GM12878 (cell line): Measurements from ENCODE around the gene WNK1. TPM values are rescaled to one million over a fixed set of nuclear protein-coding genes. Genes with fewer than 3 reads are reported as not detected.
"Not testable (repeated sequence)": the region's sequence is repeated elsewhere in the genome, so short reads cannot be mapped to it uniquely, and the experiment has no call there.

Experiments
- ATAC-seq: fragments of 200-7000 bp; cut with Tn5 transposase; 3 replicates; pipeline ENCODE4 v1.9.1; 2020; ENCODE audit warnings: mild to moderate bottlenecking, moderate library complexity
- BruUV-seq: library from RNA; stranded (reverse); fragments of 400-500 nt; replicated peaks from 2 replicates; lab custom pipeline; 2021; lab: Mats Ljungman, UMichigan
- CTCF ChIA-PET: fragments of 300-600 bp; sonication (Branson Sonifier 250); formaldehyde crosslinking; extraction: SDS; loops from one replicate; lab custom pipeline; 2021; ENCODE audit warnings: inconsistent platforms; lab: Yijun Ruan, JAX
- POLR2A ChIA-PET: fragments of 350-600 bp; formaldehyde crosslinking; extraction: SDS; loops from one replicate; lab custom pipeline; 2021; ENCODE audit warnings: inconsistent platforms; lab: Charles Lee
- RAD21 ChIA-PET: fragments of 300-600 bp; sonication (Branson Sonifier 250); formaldehyde crosslinking; loops from one replicate; lab custom pipeline; 2023; ENCODE audit warnings: antibody characterized with exemption; ENCODE audit not compliant: unreplicated experiment; lab: Charles Lee
- SMC1A ChIA-PET: fragments of 300-600 bp; sonication (Branson Sonifier 250); formaldehyde crosslinking; loops from one replicate; lab custom pipeline; 2023; ENCODE audit not compliant: unreplicated experiment, uncharacterized antibody; lab: Charles Lee
- DNase-seq: peaks from one replicate; pipeline ENCODE4 v3.0.0-alpha.2; 2011; ENCODE audit warnings: low read depth, low spot score
- FAIRE-seq: peaks from 3 replicates; lab custom pipeline; 2011; peaks lifted over from hg19 to GRCh38; lab: Jason Lieb, UNC
- H2AFZ ChIP-seq: 2 replicates; pipeline ENCODE4 v1.6.0; 2011; ENCODE audit warnings: low read depth, low read length, control low read depth; ENCODE audit not compliant: control insufficient read depth
- H3K27ac ChIP-seq: 2 replicates; pipeline ENCODE4 v1.5.1; 2011; ENCODE audit warnings: control low read depth; ENCODE audit not compliant: control insufficient read depth, insufficient read depth
- H3K27me3 ChIP-seq, 2 experiments: replicated peaks in 1 of 2; 2 replicates each; pipeline versions ENCODE4 v1.6.0 to v1.6.1; 2011; ENCODE audit warnings: low read length in 1 of 2; ENCODE audit not compliant: control insufficient read depth in 2 of 2, insufficient read depth in 2 of 2
- H3K36me3 ChIP-seq, 2 experiments: 2 replicates each; pipeline ENCODE4 v1.5.1; 2011; ENCODE audit warnings: low read length in 1 of 2; ENCODE audit not compliant: control insufficient read depth in 2 of 2, insufficient read depth in 2 of 2
- H3K4me1 ChIP-seq: 2 replicates; pipeline ENCODE4 v1.6.1; 2011; ENCODE audit warnings: mild to moderate bottlenecking, low read length, moderate library complexity, mixed read lengths; ENCODE audit not compliant: control insufficient read depth, insufficient read depth
- H3K4me2 ChIP-seq: 2 replicates; pipeline ENCODE4 v1.6.0; 2011; ENCODE audit warnings: control low read depth; ENCODE audit not compliant: control insufficient read depth, insufficient read depth
- H3K4me3 ChIP-seq: fragments of 200-600 bp; sonication (generic); 2 replicates; pipeline ENCODE4 v1.5.1; 2016
- H3K79me2 ChIP-seq: 2 replicates; pipeline ENCODE4 v1.6.0; 2011; ENCODE audit warnings: low read length; ENCODE audit not compliant: control insufficient read depth, insufficient read depth
- H3K9ac ChIP-seq: 2 replicates; pipeline ENCODE4 v1.8.0; 2011; ENCODE audit warnings: low read length, control low read depth, mixed read lengths; ENCODE audit not compliant: control insufficient read depth, insufficient read depth
- H3K9me3 ChIP-seq: replicated peaks from 3 replicates; pipeline ENCODE4 v1.5.1; 2011; ENCODE audit warnings: mild to moderate bottlenecking, low read length; ENCODE audit not compliant: control insufficient read depth, insufficient read depth
- H4K20me1 ChIP-seq: 2 replicates; pipeline ENCODE4 v1.6.0; 2011; ENCODE audit not compliant: control insufficient read depth, insufficient read depth
- POU2F2 ChIP-seq: IDR thresholded peaks from 3 replicates; pipeline ENCODE4 v1.6.1; 2011; ENCODE audit warnings: low read depth, mild to moderate bottlenecking, low read length, borderline replicate concordance
- WGBS: methylation state at CpG from one replicate; pipeline ENCODE4 v1.1.6; 2016; ENCODE audit warnings: low lambda C conversion rate; ENCODE audit not compliant: insufficient replicate concordance, insufficient coverage; ENCODE audit errors: missing lambda C conversion rate; 5-methylcytosine and 5-hydroxymethylcytosine counted together
- in situ Hi-C: fragments of 300-500 bp; cut with MboI; formaldehyde crosslinking; loops from 9 replicates; pipeline ENCODE4 v1.14.3; 2018; ENCODE audit warnings: mixed read lengths
- intact Hi-C: fragments of 100-400 bp; cut with micrococcal nuclease; formaldehyde crosslinking; loops from one replicate; pipeline ENCODE4 v1.14.2; 2022; ENCODE audit not compliant: unreplicated experiment
- polyA plus RNA-seq, 11 experiments: library from polyadenylated mRNA; depleted of rRNA in 4 of 11; unstranded in 6 of 11; stranded (reverse) in 5 of 11; fragments of >200 nt; fragmentation: Nextera tagmentation in 4 of 11; fragmentation: Illumina TruSeq in 1 of 11; extraction: Ambion mirVana in 4 of 11; extraction: Trizol in 1 of 11; gene quantifications; 1 replicate in 1 of 11; 2 replicates in 10 of 11; pipeline versions ENCODE4 v1.2.1 to v1.2.3, GENCODE V29; 2011 to 2016; ENCODE audit warnings: inconsistent platforms in 2 of 11, missing spikeins in 2 of 11, low read depth in 1 of 11
- total RNA-seq, 4 experiments: library from RNA; depleted of rRNA in 3 of 4; stranded (reverse); fragments of >200 nt in 3 of 4; fragmentation: Illumina TruSeq in 1 of 4; extraction: Trizol in 1 of 4; gene quantifications; 2 replicates each; pipeline versions ENCODE4 v1.2.1 to v1.2.3, GENCODE V29; 2013 to 2021

Gene WNK1
- total and polyA plus RNA-seq, 10 of the 15 experiments (the other 5 are each of a cell fraction or from before 2014, with no cell fraction given) = 9.6 to 151 (median 86.6) TPM

DNA sequence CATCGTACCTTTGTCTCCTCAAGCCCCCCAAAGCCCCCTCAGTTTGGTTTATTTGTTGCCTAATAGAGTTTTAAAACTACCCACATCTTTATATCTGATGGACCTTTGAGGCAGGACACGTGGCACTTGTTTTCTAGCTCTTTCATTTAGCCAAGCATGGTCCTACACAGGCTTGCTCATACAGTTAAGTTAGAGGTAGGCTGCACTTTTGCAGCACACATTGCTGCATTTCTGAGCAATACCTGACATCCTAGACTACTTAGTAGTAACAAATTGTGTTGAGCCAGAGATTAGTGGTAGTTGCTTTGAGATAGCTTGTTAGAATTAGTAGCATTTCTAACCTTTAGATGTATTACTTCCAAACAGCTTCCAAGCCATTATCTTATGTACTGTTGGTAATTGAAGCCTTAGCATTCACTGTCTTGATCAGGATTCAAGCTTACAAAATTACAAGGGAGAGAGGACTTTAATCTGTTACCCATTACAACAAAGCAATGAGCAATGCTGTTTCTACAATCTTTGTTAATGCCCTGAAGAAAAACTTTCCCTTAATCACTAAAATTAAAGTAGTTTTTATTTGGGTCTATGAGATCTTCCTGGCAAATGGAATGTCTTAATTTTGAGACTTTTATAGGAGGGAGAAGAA, 96.6 kb downstream of the WNK1 start:
- H3K27me3 ChIP-seq = no peaks in the 10 kb centered on the region
- ChIA-PET POLR2A (no interaction called here), CTCF (interaction anchor here (1.1 to 1.6 kb wide), 3 partner anchors 33 to 234 kb away, joined by 4 to 6 read pairs (median 5); no protein-coding TSS in a partner anchor), RAD21 (interaction anchor here (0.5 to 1.0 kb wide), 2 partner anchors 208 to 234 kb away, joined by 3 read pairs; no protein-coding TSS in a partner anchor), SMC1A (interaction anchor here (0.6 to 2.4 kb wide), 4 partner anchors 9 to 25 kb away, joined by 3 to 9 read pairs (median 4); no protein-coding TSS in a partner anchor)
- FAIRE-seq (no peak), DNase-seq (no peak), ATAC-seq (peak; percentile 66)
- intact Hi-C loops (no loop called here), in situ Hi-C loops (no loop called here)
- no peak overlapping the region for H3K9ac ChIP-seq
- H2AFZ ChIP-seq = no peak overlapping the region
- H3K4me2 ChIP-seq = no peak overlapping the region
- no peaks in the 10 kb centered on the region for H3K4me1 ChIP-seq
- no peak overlapping the region for H3K4me3 ChIP-seq
- H3K9me3 ChIP-seq = peaks cover 3% of the 10 kb centered on the region; the same call in 2 of the 3 replicates
- no peaks in the 10 kb centered on the region for H4K20me1 ChIP-seq
- peaks cover 42% of the 10 kb centered on the region for H3K79me2 ChIP-seq
- no peak overlapping the region for H3K27ac ChIP-seq
- BruUV-seq = TSS peak; percentile 36
- H3K36me3 ChIP-seq = no peaks in the 10 kb centered on the region; a peak in 2 of 4 replicates
- no peak for TF ChIP-seq POU2F2
- WGBS = 92% methylated on average over 2 of the region's 2 CpGs

DNA sequence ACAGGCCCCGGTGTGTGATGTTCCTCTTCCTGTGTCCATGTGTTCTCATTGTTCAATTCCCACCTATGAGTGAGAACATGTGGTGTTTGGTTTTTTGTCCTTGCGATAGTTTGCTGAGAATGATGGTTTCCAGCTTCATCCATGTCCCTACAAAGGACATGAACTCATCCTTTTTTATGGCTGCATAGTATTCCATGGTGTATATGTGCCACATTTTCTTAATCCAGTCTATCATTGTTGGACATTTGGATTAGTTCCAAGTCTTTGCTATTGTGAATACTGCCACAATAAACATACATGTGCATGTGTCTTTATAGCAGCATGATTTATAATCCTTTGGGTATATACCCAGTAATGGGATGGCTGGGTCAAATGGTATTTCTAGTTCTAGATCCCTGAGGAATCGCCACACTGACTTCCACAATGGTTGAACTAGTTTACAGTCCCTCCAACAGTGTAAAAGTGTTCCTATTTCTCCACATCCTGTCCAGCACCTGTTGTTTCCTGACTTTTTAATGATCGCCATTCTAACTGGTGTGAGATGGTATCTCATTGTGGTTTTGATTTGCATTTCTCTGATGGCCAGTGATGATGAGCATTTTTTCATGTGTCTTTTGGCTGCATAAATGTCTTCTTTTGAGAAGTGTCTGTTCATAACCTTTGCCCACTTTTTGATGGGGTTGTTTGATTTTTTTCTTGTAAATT, 97.5 kb downstream of the WNK1 start:
- CTCF ChIA-PET, H4K20me1 ChIP-seq, H3K27me3 ChIP-seq, H3K27ac ChIP-seq, H3K4me1 ChIP-seq, DNase-seq, RAD21 ChIA-PET, H2AFZ ChIP-seq, FAIRE-seq, BruUV-seq, H3K4me2 ChIP-seq, H3K4me3 ChIP-seq, H3K36me3 ChIP-seq, H3K9ac ChIP-seq, H3K9me3 ChIP-seq, ATAC-seq, in situ Hi-C loops, POLR2A ChIA-PET, intact Hi-C loops: not testable (repeated sequence)
- H3K79me2 ChIP-seq = peaks cover 45% of the 10 kb centered on the region
- 100% methylated on average over 1 of the region's 4 CpGs for WGBS
- SMC1A ChIA-PET = interaction anchor here (2.4 kb wide), 1 partner anchor 8 kb away, joined by 9 read pairs; no protein-coding TSS in a partner anchor
